ENCODE results near the gene TBC1D17. TPM values are rescaled to one million over a fixed set of nuclear protein-coding genes. Genes with fewer than 3 reads are reported as not detected.

TBC1D17 gene
- total and polyA plus RNA-seq, 10 of the 15 experiments (the other 5 are each of a cell fraction or from before 2014, with no cell fraction given), result 0.42 to 20.4 (median 11.2) TPM

GRCh38 chr19:49895566-49896297 lies 18.2 kb downstream of the TBC1D17 start (continued):
- TF ChIP-seq CBX3 (IDR thresholded peaks at IDR 0.05; ENCODE audit: borderline replicate concordance, low read depth) (no peak), SKIL (IDR thresholded peaks at IDR 0.05; ENCODE audit: low read depth, poor library complexity, severe bottlenecking) (no peak), FOXK2 (IDR thresholded peaks at IDR 0.05) (no peak), SREBF1 (IDR thresholded peaks at IDR 0.05; ENCODE audit: low read length) (no peak), ZBED1 (IDR thresholded peaks at IDR 0.05; ENCODE audit: borderline replicate concordance) (no peak), SP1 (IDR thresholded peaks at IDR 0.05; ENCODE audit: low read depth, low read length) (no peak), GABPA (IDR thresholded peaks at IDR 0.05; ENCODE audit: low read depth) (no peak), RB1 (IDR thresholded peaks at IDR 0.05; ENCODE audit: borderline replicate concordance) (no peak), BCL3 (IDR thresholded peaks at IDR 0.05; ENCODE audit: borderline replicate concordance, insufficient read depth, low read depth, low read length, poor library complexity, severe bottlenecking) (no peak), ZSCAN29 (IDR thresholded peaks at IDR 0.05) (no peak), IKZF1 (conservative IDR thresholded peaks at IDR 0.05) (no peak; the same call in 1 of the 2 replicates), NR2C2 (IDR thresholded peaks at IDR 0.05; ENCODE audit: borderline replicate concordance, control insufficient read depth, insufficient read length, low read depth) (no peak), ATF7 (IDR thresholded peaks at IDR 0.05; ENCODE audit: low read depth) (no peak), CBX5 (IDR thresholded peaks at IDR 0.05; ENCODE audit: low read depth) (no peak), POLR2AphosphoS5 (IDR thresholded peaks at IDR 0.05; ENCODE audit: low read length) (peak; percentile 74), SUZ12 (IDR thresholded peaks at IDR 0.05; ENCODE audit: unreplicated experiment) (no peak), ZZZ3 (IDR thresholded peaks at IDR 0.05; ENCODE audit: control insufficient read depth, insufficient read length, low read depth) (no peak), CREB1 (IDR thresholded peaks at IDR 0.05; ENCODE audit: low read depth) (no peak), HDAC2 (IDR thresholded peaks at IDR 0.05) (no peak), PAX5 (IDR thresholded peaks at IDR 0.05; ENCODE audit: borderline replicate concordance, low read depth, low read length) (no peak), ZBTB33 (IDR thresholded peaks at IDR 0.05) (no peak), RUNX3 (IDR thresholded peaks at IDR 0.05; ENCODE audit: low read length) (no peak), RFX5 (IDR thresholded peaks at IDR 0.05; ENCODE audit: low read depth, low read length) (no peak), ZBTB11 (CRISPR knock-in tag; IDR thresholded peaks at IDR 0.05) (no peak; the same call in 1 of the 2 replicates)
